K562 (cell line): Measurements from ENCODE around the gene ACLY. TPM values are rescaled to one million over a fixed set of nuclear protein-coding genes. Genes with fewer than 3 reads are reported as not detected.

Experiments used
- MTA3 ChIP-seq: fragments of 450-650 bp; formaldehyde crosslinking; IDR thresholded peaks from 2 replicates; pipeline ENCODE4 v1.6.1; 2017; ENCODE audit warnings: mild to moderate bottlenecking, borderline replicate concordance
- MYBL2 ChIP-seq, 2 experiments: fragments of 450-650 bp in 1 of 2; sonication (generic) in 1 of 2; formaldehyde crosslinking in 1 of 2; IDR thresholded peaks; 2 replicates each; pipeline versions ENCODE4 v1.6.1 to v1.8.1; 2017 to 2022; ENCODE audit warnings: borderline replicate concordance in 1 of 2, inconsistent platforms in 1 of 2, low read depth in 1 of 2, mild to moderate bottlenecking in 1 of 2, missing genetic modification reagents in 1 of 2, moderate library complexity in 1 of 2
- SMAD4 ChIP-seq: fragments of 250-450 bp; sonication (Bioruptor Pico); conservative IDR thresholded peaks from 2 replicates; pipeline ENCODE4 v1.8.0; 2021; ENCODE audit warnings: inconsistent platforms, mild to moderate bottlenecking, moderate library complexity
- ZNF263 ChIP-seq: sonication (generic); formaldehyde crosslinking; IDR thresholded peaks from 2 replicates; pipeline ENCODE4 v1.8.0; 2022; ENCODE audit warnings: mild to moderate bottlenecking, missing genetic modification reagents, borderline replicate concordance
- polyA plus RNA-seq, 8 experiments: library from polyadenylated mRNA; depleted of rRNA in 4 of 8; stranded (reverse) in 5 of 8; unstranded in 3 of 8; fragments of >200 nt; fragmentation: Nextera tagmentation in 2 of 8; fragmentation: Illumina TruSeq in 1 of 8; extraction: Ambion mirVana in 2 of 8; extraction: Trizol in 1 of 8; gene quantifications; 2 replicates each; pipeline versions ENCODE4 v1.2.1 to v1.2.3, GENCODE V29; 2011 to 2014; ENCODE audit warnings: inconsistent platforms in 1 of 8, missing spikeins in 1 of 8
- total RNA-seq, 7 experiments: library from RNA; depleted of rRNA in 6 of 7; stranded (reverse); fragments of >200 nt in 6 of 7; fragmentation: Illumina TruSeq in 2 of 7; extraction: Trizol in 2 of 7; gene quantifications; 2 replicates each; pipeline versions ENCODE4 v1.2.1 to v1.2.3, GENCODE V29; 2011 to 2021; ENCODE audit warnings: low replicate concordance in 1 of 7
- TF ChIP-seq, protein P1 (sequence below), 2 experiments: fragments of 450-650 bp in 1 of 2; sonication (generic) in 1 of 2; formaldehyde crosslinking in 1 of 2; IDR thresholded peaks; 2 replicates each; pipeline versions ENCODE4 v1.7.1 to v1.9.0; 2016 to 2022; ENCODE audit warnings: inconsistent platforms in 1 of 2, mild to moderate bottlenecking in 1 of 2, missing genetic modification reagents in 1 of 2
- TF ChIP-seq, protein P2 (sequence below): IDR thresholded peaks from 2 replicates; pipeline ENCODE4 v1.6.1; 2011; ENCODE audit not compliant: insufficient read length; ENCODE audit errors: extremely low read depth

The ACLY gene
- total and polyA plus RNA-seq, 9 of the 15 experiments (the other 6 are each of a cell fraction or from before 2014, with no cell fraction given): 42.9 to 280 (median 125) TPM

DNA sequence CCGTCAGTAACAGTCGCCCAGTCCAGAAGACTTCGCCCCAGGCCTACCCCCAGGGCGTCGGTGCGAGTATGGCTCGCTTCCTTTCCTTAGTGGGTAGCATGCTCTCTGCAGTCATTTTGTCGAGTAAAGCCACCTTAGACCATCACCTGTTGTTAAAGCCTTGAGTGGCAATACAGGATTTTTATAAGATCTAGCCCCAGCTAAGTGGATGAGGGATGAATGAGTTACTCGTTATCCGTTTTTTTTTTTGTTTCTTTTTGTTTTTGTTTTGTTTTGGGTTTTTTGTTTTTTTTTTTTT lies 53.2 kb downstream of the ACLY start (continued):
- TF ChIP-seq, protein P1, sequence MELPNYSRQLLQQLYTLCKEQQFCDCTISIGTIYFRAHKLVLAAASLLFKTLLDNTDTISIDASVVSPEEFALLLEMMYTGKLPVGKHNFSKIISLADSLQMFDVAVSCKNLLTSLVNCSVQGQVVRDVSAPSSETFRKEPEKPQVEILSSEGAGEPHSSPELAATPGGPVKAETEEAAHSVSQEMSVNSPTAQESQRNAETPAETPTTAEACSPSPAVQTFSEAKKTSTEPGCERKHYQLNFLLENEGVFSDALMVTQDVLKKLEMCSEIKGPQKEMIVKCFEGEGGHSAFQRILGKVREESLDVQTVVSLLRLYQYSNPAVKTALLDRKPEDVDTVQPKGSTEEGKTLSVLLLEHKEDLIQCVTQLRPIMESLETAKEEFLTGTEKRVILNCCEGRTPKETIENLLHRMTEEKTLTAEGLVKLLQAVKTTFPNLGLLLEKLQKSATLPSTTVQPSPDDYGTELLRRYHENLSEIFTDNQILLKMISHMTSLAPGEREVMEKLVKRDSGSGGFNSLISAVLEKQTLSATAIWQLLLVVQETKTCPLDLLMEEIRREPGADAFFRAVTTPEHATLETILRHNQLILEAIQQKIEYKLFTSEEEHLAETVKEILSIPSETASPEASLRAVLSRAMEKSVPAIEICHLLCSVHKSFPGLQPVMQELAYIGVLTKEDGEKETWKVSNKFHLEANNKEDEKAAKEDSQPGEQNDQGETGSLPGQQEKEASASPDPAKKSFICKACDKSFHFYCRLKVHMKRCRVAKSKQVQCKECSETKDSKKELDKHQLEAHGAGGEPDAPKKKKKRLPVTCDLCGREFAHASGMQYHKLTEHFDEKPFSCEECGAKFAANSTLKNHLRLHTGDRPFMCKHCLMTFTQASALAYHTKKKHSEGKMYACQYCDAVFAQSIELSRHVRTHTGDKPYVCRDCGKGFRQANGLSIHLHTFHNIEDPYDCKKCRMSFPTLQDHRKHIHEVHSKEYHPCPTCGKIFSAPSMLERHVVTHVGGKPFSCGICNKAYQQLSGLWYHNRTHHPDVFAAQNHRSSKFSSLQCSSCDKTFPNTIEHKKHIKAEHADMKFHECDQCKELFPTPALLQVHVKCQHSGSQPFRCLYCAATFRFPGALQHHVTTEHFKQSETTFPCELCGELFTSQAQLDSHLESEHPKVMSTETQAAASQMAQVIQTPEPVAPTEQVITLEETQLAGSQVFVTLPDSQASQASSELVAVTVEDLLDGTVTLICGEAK (IDR thresholded peaks at IDR 0.05): 0 out of 2 replicates have a peak, but pooled peaks have one; percentile 14
- TF ChIP-seq, protein P1 (CRISPR knock-in tag; IDR thresholded peaks at IDR 0.05): no peak
- peak; percentile 32; the same call in 1 of the 2 replicates for TF ChIP-seq ZNF263 (CRISPR knock-in tag)
- TF ChIP-seq MTA3: 0 out of 2 replicates have a peak, but pooled peaks have one; percentile 8
- TF ChIP-seq SMAD4 (CRISPR knock-in tag): peak; percentile 48; the same call in 1 of the 2 replicates
- no peak for TF ChIP-seq MYBL2 (IDR thresholded peaks at IDR 0.05; ENCODE audit: low read depth)
- no peak for TF ChIP-seq MYBL2 (CRISPR knock-in tag; IDR thresholded peaks at IDR 0.05; ENCODE audit: borderline replicate concordance)
- TF ChIP-seq, protein P2, sequence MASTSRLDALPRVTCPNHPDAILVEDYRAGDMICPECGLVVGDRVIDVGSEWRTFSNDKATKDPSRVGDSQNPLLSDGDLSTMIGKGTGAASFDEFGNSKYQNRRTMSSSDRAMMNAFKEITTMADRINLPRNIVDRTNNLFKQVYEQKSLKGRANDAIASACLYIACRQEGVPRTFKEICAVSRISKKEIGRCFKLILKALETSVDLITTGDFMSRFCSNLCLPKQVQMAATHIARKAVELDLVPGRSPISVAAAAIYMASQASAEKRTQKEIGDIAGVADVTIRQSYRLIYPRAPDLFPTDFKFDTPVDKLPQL: no peak
- TF ChIP-seq, all 486 proteins: peak for 14
